ENCODE measurements around the gene MON2.

DNA sequence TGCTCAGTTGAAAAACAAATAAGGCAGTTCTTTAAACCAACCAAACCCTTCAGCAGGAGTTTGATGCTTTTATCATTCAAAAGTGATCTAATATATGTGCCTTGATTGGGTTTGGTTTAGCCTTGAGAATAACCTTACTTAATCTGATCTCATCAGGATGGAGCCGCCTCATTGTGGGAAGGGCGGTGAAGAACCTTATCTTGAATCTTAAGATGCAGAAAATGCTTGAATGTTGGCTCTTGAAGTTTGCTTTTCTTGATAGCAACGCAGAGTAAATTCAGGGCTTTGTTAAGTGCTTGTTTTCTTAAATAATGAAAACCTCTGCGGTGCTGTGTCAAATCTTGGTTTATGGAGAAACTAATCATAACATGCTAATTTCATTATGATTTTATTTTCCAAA, 138.2 kb downstream of the MON2 start:
- TF ChIP-seq, protein P1, sequence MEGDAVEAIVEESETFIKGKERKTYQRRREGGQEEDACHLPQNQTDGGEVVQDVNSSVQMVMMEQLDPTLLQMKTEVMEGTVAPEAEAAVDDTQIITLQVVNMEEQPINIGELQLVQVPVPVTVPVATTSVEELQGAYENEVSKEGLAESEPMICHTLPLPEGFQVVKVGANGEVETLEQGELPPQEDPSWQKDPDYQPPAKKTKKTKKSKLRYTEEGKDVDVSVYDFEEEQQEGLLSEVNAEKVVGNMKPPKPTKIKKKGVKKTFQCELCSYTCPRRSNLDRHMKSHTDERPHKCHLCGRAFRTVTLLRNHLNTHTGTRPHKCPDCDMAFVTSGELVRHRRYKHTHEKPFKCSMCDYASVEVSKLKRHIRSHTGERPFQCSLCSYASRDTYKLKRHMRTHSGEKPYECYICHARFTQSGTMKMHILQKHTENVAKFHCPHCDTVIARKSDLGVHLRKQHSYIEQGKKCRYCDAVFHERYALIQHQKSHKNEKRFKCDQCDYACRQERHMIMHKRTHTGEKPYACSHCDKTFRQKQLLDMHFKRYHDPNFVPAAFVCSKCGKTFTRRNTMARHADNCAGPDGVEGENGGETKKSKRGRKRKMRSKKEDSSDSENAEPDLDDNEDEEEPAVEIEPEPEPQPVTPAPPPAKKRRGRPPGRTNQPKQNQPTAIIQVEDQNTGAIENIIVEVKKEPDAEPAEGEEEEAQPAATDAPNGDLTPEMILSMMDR (IDR thresholded peaks at IDR 0.05) = no peak
- TF ChIP-seq POLR2A (IDR thresholded peaks at IDR 0.05) = no peak

Data from body of pancreas (tissue), 4 donors.